PC-3 (cell line): ENCODE results near the gene CROCC2.

Experiments used
- CTCF ChIP-seq: fragments of 300-600 bp; sonication (generic); conservative IDR thresholded peaks from 2 replicates; pipeline ENCODE4 v1.5.1; 2017; ENCODE audit warnings: antibody characterized with exemption, low read depth, mild to moderate bottlenecking, low read length
- EZH2phosphoT487 ChIP-seq: fragments of 300-600 bp; sonication (generic); IDR thresholded peaks from 2 replicates; pipeline ENCODE4 v1.6.1; 2018; ENCODE audit warnings: mild to moderate bottlenecking, antibody characterized with exemption, low read length, borderline replicate concordance

DNA sequence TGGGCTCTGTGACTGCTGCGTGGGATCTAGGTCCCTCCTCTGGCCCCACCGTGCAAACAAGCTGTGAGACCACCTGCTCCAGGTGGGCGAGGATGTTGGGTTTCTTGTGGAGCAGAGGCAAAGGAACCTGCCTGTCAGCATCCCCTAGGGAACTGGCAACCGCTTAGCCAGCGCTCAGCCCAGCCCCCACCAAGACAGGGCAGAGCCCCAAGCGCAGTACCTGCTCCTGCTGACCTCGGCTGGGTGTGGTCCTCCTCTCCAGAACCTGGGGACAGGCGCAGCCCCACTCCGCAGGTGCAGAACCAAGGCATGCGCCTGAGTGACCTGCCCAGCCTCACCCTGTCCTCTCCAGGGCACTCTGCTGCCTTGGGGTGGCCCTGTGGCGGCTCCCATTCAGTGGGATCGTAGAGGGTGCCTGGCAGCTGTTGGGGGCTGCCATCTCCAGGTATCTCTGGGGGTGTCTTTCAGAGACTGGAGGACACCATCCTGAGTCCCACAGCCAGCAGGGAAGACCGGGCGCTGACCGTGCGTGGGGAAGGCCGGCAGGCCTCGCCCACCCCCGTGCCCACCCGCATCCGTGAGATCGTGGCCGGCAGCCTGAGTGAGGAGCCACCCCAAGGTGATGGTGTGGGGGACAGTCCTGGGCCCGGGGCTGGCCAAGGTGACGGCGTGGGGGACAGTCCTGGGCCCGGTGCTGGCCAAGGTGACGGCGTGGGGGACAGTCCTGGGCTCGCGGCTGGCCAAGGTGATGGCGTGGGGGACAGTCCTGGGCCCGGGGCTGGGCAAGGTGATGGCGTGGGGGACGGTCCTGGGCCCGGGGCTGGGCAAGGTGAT, 12.3 kb downstream of the CROCC2 start:
- TF ChIP-seq CTCF (no peak), EZH2phosphoT487 (no peak)
